GM21515 (cell line): ENCODE data around the gene GHRHR.

Source experiments
- ATAC-seq: cut with Tn5 transposase; IDR thresholded peaks from one replicate; pipeline ENCODE4 v1.9.1; 2021; ENCODE audit not compliant: unreplicated experiment

GHRHR gene

GRCh38 chr7:30984359-30985107, 20.8 kb downstream of the GHRHR start:
- no peak for ATAC-seq

DNA sequence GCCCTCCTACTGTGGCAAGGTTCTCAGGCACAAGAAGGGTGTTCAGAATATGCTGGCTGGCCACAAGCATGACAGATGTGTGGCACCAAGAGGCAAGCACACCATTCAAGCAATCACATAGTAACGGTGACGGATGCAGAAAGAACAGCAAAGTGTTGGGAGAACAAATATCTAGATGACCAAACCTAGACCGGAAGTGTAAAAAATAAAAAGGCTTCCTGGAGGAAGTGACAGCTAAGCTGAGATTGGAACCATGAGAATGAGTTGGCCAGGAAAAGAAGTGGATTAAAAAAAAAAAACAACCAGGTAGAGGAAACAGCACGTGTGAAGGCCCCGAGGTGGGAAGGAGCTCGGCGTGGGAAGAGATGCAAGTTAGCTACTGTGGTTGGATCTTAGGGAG, 22.0 kb downstream of the GHRHR start:
- ATAC-seq: no peak

DNA sequence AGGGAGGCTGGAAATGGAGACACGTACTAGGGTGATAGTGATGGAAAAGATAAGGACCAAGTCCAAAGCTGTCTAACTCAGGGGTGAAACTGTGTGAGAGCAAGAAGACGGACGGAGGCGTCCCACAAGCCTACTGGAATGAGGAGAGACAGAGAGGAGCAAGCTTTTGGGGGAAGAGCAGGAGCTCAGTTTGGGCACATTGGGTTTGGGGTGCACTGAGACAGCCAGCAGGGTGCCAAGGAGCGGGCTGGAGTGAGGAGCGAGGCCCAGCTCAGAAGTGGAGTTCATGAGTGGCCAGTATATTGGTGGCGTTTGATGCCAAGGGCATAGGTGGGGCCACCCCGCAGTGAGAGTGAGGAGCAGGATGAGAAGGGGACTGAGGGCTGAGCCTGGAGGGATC, 22.6 kb downstream of the GHRHR start:
- no peak for ATAC-seq

DNA sequence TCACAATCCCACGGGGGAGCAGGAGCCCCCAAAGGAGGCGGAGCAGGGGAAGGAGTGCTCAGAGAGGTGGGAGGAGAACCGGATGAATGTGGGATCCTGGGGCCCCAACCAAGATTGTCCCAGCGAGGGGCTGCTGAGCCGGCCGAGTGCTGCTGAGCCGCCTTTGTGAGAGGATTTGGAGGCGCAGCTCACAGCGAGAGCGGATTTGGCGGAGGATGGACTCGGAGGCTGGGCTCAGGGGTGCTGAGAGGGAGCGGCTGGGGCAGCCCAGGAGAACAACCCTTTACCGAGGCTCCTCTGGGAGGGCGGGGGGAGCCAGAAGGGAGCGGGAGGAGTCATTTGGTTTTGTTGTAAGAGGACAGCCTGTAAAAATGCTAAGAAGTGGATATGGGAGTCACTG, 23.0 kb downstream of the GHRHR start:
- no peak for ATAC-seq

DNA sequence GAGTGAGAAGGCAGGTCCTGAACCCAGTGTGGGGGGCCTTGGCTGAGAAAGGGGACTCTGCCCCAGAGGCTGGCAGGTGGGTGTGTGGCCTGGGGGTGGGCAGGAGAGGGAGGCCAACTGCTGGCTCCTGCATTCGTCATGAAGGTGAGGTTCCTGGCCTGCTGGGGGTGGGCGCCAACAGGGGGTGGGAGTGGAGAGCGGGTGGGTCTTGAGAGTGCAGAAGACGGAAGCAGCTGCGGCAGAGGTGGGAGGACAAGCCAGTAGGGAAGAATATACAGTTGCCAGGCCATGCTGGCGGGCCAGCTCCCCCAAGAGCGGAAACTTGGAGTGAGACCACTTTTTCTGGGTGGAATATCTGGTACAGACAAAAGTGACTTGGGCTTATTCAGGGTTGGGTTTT, 23.4 kb downstream of the GHRHR start:
- ATAC-seq: no peak

DNA sequence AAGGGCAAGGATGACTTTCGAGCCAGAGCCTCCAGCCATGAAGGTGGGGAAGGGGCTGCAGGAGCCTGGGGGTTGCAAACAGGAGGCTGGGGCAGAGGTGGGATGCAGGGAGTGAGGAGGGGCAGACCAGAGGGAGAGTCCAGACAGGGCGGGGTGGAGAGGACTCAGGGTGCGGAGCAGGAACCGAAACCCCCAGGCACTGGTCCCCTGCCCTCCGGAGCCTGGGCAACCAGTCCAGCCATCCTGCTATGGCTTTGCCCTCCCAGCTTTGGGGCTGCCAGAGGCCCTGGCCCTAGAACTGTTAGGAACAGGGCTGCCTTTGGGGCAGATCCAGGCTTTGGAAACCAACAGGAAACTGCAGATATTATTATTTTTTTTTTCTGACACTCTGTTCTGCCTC, 24.2 kb downstream of the GHRHR start:
- no peak for ATAC-seq

GRCh38 chr7:30988351-30989005, 24.7 kb downstream of the GHRHR start:
- no peak for ATAC-seq

GRCh38 chr7:30989008-30989823, 25.5 kb downstream of the GHRHR start:
- no peak for ATAC-seq

DNA sequence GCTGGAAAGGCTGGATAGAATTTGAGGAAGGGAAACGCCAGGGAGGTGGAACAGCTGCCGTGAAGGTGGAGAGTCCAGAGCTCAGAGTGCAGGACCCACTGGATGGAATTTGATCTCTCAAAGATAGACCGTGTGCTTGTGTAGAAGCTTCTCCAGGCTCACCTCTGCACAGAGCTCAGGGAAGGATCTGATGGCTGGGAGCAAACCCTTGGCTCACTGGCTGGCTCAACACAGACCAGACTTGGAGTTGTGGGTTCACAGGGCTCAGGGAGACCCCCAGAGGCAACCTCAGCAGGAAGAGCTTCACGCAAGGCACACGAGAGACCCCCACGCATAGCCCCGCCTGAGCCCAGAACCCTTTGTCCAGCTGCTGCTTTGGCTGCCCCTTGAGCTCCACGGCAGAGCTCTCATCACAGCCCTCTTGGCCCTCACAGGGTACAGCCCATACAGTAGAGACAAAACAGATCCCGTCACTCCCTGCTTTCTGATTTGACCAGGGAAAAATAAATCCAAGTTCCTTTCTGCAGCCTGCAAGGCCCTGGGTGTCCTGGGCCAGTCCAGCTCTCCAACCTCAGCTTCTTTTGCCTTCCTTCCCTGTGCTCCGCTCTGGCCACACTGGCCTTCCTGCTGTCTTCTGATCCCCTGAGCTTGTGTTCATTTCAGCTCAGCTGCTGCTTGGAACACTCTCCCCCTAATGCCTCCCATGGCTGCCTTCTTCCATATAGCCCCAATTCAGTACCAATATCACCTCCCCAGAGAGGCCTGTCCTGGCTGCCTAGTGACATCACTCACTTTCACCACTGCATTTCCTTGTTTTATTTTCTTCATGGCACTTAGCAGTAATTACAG, 26.3 kb downstream of the GHRHR start:
- no peak for ATAC-seq

- ATAC-seq: no peak
These were observed 27.0 kb downstream of the GHRHR start for GRCh38 chr7:30990673-30991170.

DNA sequence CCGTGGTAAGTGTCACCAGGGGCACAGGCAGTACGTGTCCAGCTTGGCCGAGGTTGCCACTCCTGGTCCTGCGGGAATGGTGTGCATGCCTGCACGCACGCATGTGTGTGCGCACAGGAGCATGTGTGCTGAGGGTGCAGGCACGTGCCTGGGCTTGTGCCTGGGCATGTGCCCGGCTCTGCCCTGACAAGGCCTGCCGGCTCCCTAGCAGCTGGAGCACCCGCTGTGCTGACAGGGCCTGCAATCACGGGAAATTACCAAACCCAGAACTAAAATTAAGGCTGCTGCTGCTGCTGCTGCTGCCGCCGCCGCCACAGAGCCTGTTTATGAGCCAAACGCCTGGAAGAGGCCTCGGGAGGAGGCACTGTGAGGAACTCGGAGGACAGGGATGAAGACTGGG, 28.7 kb downstream of the GHRHR start:
- ATAC-seq: no peak

- ATAC-seq: no peak
These were observed 30.7 kb downstream of the GHRHR start for GRCh38 chr7:30994206-30995100.

DNA sequence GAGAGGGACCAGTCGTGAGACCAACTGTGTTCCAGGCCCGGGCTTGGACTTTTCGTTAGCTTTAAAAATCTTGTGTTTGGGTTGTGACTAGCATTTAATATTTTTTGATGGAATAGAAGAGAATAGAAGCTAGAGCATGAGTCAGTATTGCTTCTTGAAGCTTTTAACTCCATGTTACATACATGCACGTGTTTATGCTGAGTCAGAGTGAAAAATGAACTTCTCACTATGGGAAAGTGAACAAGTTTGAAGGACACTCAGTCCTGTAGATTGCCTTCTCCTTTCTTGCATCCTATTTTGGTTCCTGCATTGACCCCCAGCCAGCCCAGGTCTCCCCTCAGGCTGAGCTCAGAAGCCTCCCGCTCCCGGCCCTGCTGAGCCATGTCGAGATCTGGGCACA, 31.8 kb downstream of the GHRHR start:
- ATAC-seq: no peak

DNA sequence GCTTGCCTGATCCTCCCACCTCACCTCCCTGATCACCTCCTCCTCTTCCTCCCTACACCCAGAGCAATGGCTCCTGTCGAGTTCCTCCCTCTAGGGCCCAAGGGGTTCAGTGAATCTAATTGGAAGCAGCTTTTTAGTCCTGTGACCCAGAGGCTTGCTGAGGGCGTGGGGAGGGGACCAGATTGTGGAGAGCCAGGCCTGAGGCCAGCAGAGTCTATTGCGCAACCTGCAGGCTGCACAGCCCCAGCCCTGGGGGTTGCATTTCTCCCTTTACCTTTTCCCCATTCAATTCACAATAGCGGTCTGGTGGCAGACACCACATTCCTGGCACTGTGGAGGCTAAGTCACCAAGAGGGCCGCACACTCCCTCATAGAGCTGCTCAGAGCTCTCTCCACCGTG, 32.5 kb downstream of the GHRHR start:
- no peak for ATAC-seq

DNA sequence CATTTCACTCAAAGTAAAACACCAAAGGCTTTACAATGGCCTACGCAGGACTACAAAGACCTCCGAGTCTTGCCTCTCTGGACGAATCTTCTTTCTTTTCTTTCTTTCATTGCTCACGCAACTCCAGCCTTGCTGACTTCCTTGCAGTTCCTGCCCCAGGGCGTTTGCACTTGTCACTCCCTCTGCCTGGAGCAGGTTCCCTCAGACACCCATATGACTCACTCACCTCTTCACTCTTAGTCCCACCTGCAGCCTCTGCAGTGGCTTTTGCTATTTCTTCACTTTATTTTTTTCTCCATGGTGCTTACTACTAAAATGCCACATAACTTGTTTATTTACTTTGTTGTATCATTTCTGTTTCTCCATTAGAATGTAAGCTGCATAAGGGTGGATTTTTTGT, 33.1 kb downstream of the GHRHR start:
- ATAC-seq: no peak

GRCh38 chr7:30997316-30997715, 33.6 kb downstream of the GHRHR start:
- no peak for ATAC-seq

GRCh38 chr7:30998180-30998579, 34.4 kb downstream of the GHRHR start:
- ATAC-seq: no peak

GRCh38 chr7:31000161-31000693, 36.5 kb downstream of the GHRHR start:
- no peak for ATAC-seq

GRCh38 chr7:31000779-31001178, 37.0 kb downstream of the GHRHR start:
- no peak for ATAC-seq

DNA sequence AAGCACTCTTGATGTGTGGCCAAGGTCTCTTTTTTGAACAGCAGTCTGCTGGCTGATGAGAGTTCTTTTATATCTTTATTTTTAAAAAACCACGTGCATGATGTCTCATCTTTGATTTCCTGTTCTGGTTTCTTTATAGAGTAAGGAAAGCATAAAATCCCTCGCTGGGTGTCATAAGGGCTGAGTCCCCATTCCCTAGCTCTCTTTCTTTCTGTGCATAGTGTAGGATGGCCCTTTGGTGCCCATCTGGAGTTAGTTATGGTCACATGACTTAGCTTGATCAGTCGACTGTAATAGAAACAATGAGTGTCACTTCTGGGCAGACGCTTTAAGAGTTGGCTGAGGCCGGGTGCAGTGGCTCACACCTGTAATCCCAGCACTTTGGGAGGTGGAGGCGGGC, 38.5 kb downstream of the GHRHR start:
- ATAC-seq: no peak
